Esophagus muscularis mucosa (tissue), 4 donors: ENCODE results near the gene SLC41A3. TPM values are rescaled to one million over a fixed set of nuclear protein-coding genes. Genes with fewer than 3 reads are reported as not detected.

ENCODE experiments used
- DNase-seq: peaks from one replicate; pipeline ENCODE4 v3.0.0-alpha.2; 2017; ENCODE audit errors: extremely low spot score
- H3K27ac ChIP-seq, 4 donors: fragments of 200-600 bp; sonication (generic); replicated peaks in 1 of 4; 1 replicate in 3 of 4; 2 replicates in 1 of 4; pipeline ENCODE4 v1.5.1; 2016 to 2019; ENCODE audit warnings: mild to moderate bottlenecking in 1 of 4
- H3K27me3 ChIP-seq, 4 donors: fragments of 200-600 bp; sonication (generic); one replicate each; pipeline versions ENCODE4 v1.5.1 to v1.6.0; 2016 to 2019
- H3K36me3 ChIP-seq, 4 donors: fragments of 200-600 bp; sonication (generic); one replicate each; pipeline ENCODE4 v1.5.1; 2016 to 2019
- H3K4me1 ChIP-seq, 4 donors: fragments of 200-600 bp; sonication (generic); one replicate each; pipeline ENCODE4 v1.5.1; 2016 to 2019
- H3K4me3 ChIP-seq, 4 donors: fragments of 200-600 bp; sonication (generic); 1 replicate in 2 of 4; 2 replicates in 2 of 4; pipeline ENCODE4 v1.5.1; 2016 to 2019; ENCODE audit warnings: mild to moderate bottlenecking in 4 of 4, moderate library complexity in 1 of 4
- H3K9me3 ChIP-seq, 4 donors: fragments of 200-600 bp; sonication (generic); 1 replicate in 3 of 4; 2 replicates in 1 of 4; pipeline ENCODE4 v1.5.1; 2016 to 2019
- EP300 ChIP-seq: sonication (generic); formaldehyde crosslinking; IDR thresholded peaks from one replicate; pipeline ENCODE4 v1.6.1; 2017; ENCODE audit warnings: antibody characterized with exemption
- POLR2A ChIP-seq: fragments of 450-650 bp; IDR thresholded peaks from one replicate; pipeline ENCODE4 v1.6.1; 2017; ENCODE audit warnings: antibody characterized with exemption, moderate library complexity, mild to moderate bottlenecking, low read depth
- POLR2AphosphoS5 ChIP-seq, 2 donors: sonication (generic); formaldehyde crosslinking; IDR thresholded peaks; one replicate each; pipeline ENCODE4 v1.6.1; 2017; ENCODE audit warnings: antibody characterized with exemption in 2 of 2
- WGBS: methylation state at CpG from one replicate; pipeline ENCODE4 v1.1.5; 2018; 5-methylcytosine and 5-hydroxymethylcytosine counted together
- intact Hi-C: fragments of 100-400 bp; cut with DNase I; formaldehyde crosslinking; loops from one replicate; pipeline ENCODE4 v1.15.1; 2023
- total RNA-seq, 4 donors: library from RNA; depleted of rRNA; stranded (reverse); fragments of >200 nt; gene quantifications; one replicate each; pipeline versions ENCODE4 v1.1.0 to v1.2.1, GENCODE V29; 2016
- TF ChIP-seq, protein P1 (sequence below), 3 experiments: fragments of 200-600 bp in 2 of 3; fragments of 450-650 bp in 1 of 3; sonication (generic) in 2 of 3; IDR thresholded peaks; one replicate each; pipeline ENCODE4 v1.5.1; 2017 to 2019; ENCODE audit warnings: antibody characterized with exemption in 3 of 3, mild to moderate bottlenecking in 2 of 3, moderate library complexity in 1 of 3

SLC41A3 gene
- 10 to 100 TPM; 31.6 to 68.1 (median 38.9) TPM for total RNA-seq

DNA sequence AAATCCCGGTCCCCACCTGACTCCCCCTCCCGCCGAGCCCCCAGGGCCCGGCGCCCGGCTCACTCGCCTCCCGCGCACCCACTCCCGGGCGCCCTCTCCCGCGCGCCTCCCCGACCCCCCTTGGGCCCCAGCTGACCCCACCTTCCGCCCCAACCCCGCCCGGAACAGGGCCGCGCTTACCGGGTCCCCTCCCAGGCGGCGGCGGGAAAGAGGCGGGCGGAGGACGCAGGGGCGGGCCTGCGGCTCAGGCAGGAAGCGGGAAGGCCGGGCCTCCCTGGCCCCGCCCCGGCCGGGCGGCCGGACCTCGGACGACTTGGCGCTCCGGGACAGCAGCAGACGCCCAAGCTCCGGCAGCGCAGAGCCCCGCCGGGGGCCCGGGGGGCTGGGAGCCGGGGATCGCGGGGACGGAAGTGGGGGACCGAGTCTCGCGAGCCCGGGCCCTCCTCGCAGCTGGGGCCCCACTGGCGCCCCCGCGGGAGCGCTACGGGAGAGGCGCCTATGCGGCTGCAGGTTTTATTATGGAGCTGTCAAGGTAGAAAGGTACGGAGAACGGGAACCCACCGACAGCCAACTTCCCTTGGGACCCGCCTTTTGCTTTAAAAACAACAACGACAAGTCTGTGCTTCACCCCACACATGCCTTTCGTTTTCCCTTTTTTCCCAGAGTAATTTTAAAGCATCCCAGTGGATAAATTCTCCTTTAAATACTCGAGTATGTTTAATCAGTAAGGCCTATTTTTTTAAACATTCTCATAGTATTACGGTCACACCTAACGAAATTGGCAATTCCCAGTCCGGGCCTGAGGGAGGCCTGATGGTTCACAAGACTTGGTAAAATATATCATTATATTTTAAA lies at the start of gene SLC41A3:
Gene SLC41A3 (minus strand): TSS at position 212 of the 855 bp plus-strand sequence. CDS start 15,905 bp downstream, outside the sequence.
- WGBS = 1% methylated on average over 26 of the region's 72 CpGs
- intact Hi-C loops = loop anchor here (5.0 kb wide), 1 partner anchor 92 kb away; no protein-coding TSS in a partner anchor
- Histone ChIP-seq H3K4me3 (peak within 1 kb of the TSS; percentile 64 to 92 (median 76)), H3K36me3 (no peaks in the 10 kb centered on the region), H3K27ac (peak within 1 kb of the TSS; percentile 86 to 96 (median 90)), H3K9me3 (no peaks in the 10 kb centered on the region), H3K27me3 (no peaks in the 10 kb centered on the region), H3K4me1 (peaks cover 0 to 30% (median 22%) of the 10 kb centered on the region in 4 donors)
- peak; percentile 94 for DNase-seq
- TF ChIP-seq POLR2AphosphoS5 (IDR thresholded peaks at IDR 0.05) (peak; percentile 65 to 73), POLR2A (peak; percentile 26), EP300 (no peak)
- TF ChIP-seq, protein P1, sequence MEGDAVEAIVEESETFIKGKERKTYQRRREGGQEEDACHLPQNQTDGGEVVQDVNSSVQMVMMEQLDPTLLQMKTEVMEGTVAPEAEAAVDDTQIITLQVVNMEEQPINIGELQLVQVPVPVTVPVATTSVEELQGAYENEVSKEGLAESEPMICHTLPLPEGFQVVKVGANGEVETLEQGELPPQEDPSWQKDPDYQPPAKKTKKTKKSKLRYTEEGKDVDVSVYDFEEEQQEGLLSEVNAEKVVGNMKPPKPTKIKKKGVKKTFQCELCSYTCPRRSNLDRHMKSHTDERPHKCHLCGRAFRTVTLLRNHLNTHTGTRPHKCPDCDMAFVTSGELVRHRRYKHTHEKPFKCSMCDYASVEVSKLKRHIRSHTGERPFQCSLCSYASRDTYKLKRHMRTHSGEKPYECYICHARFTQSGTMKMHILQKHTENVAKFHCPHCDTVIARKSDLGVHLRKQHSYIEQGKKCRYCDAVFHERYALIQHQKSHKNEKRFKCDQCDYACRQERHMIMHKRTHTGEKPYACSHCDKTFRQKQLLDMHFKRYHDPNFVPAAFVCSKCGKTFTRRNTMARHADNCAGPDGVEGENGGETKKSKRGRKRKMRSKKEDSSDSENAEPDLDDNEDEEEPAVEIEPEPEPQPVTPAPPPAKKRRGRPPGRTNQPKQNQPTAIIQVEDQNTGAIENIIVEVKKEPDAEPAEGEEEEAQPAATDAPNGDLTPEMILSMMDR (IDR thresholded peaks at IDR 0.05) = peak; percentile 21 to 62 (median 35)

DNA sequence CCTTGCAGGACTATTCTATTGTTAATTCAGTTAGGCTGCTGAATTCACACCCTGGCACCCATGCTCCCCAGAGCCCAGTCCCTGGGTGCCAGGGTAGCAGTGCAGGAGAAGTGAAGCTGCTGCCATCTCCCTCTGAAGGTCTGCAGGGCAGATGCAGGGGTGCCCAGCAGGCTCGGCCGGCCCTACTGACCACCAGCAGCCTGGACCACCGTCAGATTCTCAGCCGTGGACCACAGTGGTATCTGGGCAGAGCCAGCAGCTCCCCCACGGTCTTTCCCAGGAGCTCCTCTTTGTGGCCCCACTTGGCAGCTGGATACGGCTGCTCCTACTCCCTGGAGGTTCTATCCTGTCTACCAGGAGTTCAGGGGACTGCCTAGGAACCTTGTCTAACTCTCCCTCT lies 49.7 kb upstream of the SLC41A3 start:
- intact Hi-C loops = loop anchor here (2.0 to 5.0 kb wide), 3 partner anchors 65 to 255 kb away; no protein-coding TSS in a partner anchor
- Histone ChIP-seq H3K4me3 (no peak overlapping the region), H3K27ac (no peak overlapping the region), H3K36me3 (peaks cover 0 to 12% (median 0%) of the 10 kb centered on the region in 4 donors), H3K27me3 (no peaks in the 10 kb centered on the region), H3K4me1 (peaks cover 0 to 8% (median 7%) of the 10 kb centered on the region in 4 donors), H3K9me3 (no peaks in the 10 kb centered on the region)
- DNase-seq = peak; percentile 60
- TF ChIP-seq POLR2A = no peak
- no peak for TF ChIP-seq EP300
- TF ChIP-seq, protein P1 (IDR thresholded peaks at IDR 0.05) = no peak
- TF ChIP-seq POLR2AphosphoS5 (IDR thresholded peaks at IDR 0.05) = no peak
- WGBS = 70% methylated on average over 4 of the region's 6 CpGs

DNA sequence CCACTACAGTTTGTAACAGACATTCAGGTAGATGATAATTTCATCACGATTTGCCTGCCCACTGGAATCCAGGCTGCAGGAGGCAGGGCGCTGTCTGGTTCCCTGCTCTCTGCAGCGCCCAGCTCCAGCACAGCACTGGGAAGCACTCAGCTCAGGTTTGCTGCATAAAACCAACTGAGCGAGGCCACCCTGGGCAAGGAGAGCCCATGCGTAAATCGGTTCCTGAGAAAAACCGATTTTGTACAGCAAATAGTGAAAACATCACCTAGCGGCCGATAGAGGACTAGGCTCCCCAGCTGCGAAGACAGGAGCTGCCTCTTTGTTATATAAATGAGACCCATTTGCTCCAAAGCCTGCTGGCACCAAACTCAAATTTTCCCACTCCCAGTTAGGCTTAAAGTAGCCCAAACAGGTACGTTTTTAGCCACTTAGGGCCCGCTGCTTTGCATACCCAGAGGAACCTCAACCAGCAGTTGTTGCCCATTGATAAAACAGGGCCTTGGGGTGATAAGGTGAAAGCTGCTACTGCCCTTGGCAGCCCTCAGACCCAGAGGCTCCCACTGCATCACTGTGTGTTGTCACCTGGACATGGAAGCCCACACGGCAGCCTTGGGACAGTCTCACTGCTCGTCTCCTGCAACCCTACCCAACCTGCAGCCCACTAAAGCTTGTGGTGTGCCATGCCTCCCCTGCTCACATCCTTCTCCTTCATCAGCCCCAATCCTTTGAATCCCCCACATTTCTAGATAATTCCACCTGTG lies 49.0 kb upstream of the SLC41A3 start:
- Histone ChIP-seq H3K27me3 (no peaks in the 10 kb centered on the region), H3K9me3 (no peaks in the 10 kb centered on the region), H3K36me3 (peaks cover 0 to 12% (median 0%) of the 10 kb centered on the region in 4 donors), H3K27ac (no peak overlapping the region), H3K4me3 (no peak overlapping the region), H3K4me1 (peaks cover 0 to 8% (median 7%) of the 10 kb centered on the region in 4 donors)
- 68% methylated on average over 13 of the region's 14 CpGs for WGBS
- DNase-seq = peak; percentile 79
- TF ChIP-seq, protein P1 (IDR thresholded peaks at IDR 0.05) = no peak
- TF ChIP-seq POLR2A (no peak), POLR2AphosphoS5 (IDR thresholded peaks at IDR 0.05) (no peak), EP300 (no peak)
- intact Hi-C loops = loop anchor here (2.0 to 5.0 kb wide), 3 partner anchors 66 to 256 kb away; no protein-coding TSS in a partner anchor

DNA sequence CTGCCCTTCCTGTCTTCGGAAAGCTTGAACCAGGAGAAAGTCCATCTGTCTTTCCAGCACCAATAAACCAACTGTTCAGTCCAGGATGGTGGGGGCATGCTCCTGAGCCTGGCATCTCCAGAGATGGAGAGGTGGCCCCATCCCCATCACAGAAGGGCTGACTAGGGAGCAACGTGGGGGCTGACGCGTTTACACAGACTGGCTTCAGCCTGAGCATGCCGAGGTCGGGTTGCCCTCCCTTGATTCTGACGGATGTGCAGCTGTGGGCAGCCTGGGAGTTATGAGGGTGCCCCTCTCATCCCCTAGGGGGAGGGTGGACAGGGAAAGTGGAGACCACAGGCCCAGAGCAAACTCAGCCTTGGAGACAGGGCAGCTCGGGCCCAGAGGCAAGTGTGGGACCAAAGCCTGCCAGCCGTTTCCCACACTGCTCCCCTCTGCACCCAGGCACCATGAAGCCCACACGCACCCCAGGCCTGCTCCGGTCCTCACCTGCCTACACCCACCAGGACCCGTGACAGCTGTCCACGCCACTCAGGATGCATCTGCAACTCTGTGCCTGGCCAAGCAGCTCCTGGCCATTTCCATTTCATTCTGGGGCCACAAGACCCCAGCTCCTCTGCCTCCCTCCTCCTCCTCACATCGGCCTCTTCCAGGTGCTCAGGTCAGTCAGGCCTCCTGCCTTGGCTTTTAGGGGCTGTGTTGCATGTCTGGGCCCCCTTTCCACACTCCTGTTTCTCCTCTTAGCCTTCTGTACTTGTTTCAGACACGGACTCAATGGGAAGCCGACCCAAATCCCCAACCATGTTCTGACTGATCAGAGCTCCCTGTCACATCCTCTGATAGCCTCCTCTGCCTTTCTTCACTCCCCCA lies 48.2 kb upstream of the SLC41A3 start:
- no peak for TF ChIP-seq EP300
- no peak for TF ChIP-seq POLR2AphosphoS5 (IDR thresholded peaks at IDR 0.05)
- TF ChIP-seq, protein P1 (IDR thresholded peaks at IDR 0.05) = no peak
- no peak for TF ChIP-seq POLR2A
- no peak overlapping the region for H3K4me3 ChIP-seq
- peaks cover 0 to 12% (median 0%) of the 10 kb centered on the region in 4 donors for H3K36me3 ChIP-seq
- WGBS = 80% methylated on average over 9 of the region's 16 CpGs
- intact Hi-C loops = loop anchor here (2.0 to 5.0 kb wide), 3 partner anchors 67 to 257 kb away; no protein-coding TSS in a partner anchor
- peak; percentile 75 for DNase-seq
- peaks cover 0 to 8% (median 7%) of the 10 kb centered on the region in 4 donors for H3K4me1 ChIP-seq
- no peaks in the 10 kb centered on the region for H3K27me3 ChIP-seq
- no peak overlapping the region for H3K27ac ChIP-seq
- no peaks in the 10 kb centered on the region for H3K9me3 ChIP-seq
